OCI-LY3 (cell line): ENCODE measurements around the gene SIK3.

Experiments
- CTCF ChIP-seq: fragments of 200-600, 300-600 bp; sonication (generic); IDR thresholded peaks from 2 replicates; pipeline ENCODE4 v1.5.1; 2014; ENCODE audit warnings: antibody characterized with exemption, low read length, low read depth
- EZH2phosphoT487 ChIP-seq: fragments of 200-600 bp; shearing (Covaris generic); IDR thresholded peaks from 2 replicates; pipeline ENCODE4 v1.6.1; 2018; ENCODE audit warnings: antibody characterized with exemption, mixed run types, low read depth

DNA sequence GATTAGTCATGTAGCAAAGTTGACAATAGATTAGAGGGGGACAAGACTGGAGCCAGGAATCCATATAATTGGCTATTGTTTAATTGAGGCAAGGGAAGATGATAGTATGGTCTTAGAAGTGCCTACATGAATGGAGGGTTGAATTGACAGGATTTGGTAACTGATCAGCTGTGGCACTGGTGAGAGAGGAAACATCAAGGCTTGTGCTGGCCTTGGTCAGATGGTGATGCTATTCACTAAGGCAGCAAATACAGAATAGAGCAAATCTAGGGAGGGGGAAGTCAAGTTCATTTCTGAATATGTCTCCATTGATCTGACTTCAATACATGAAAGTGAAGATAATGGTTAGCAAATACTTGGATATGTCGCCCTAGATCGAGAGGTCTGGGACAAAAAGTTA lies 206.5 kb downstream of the SIK3 start:
- TF ChIP-seq CTCF (no peak), EZH2phosphoT487 (no peak)
